ENCODE results near the gene UBB. TPM values are rescaled to one million over a fixed set of nuclear protein-coding genes. Genes with fewer than 3 reads are reported as not detected.

UBB gene
- total RNA-seq, 1 experiment from 2014 or later, result 1,654 TPM

GRCh38 chr17:16417896-16418684 is 37.2 kb downstream of the UBB start:
- no peaks in the 10 kb centered on the region for H3K9me3 ChIP-seq (ENCODE audit: control insufficient read depth, insufficient read depth, low read depth, low read length)
- H3K27ac ChIP-seq (ENCODE audit: low read length), result no peak overlapping the region
- peaks cover 15% of the 10 kb centered on the region for H3K4me1 ChIP-seq (ENCODE audit: control insufficient read depth, insufficient read depth, low read length)
- H3K27me3 ChIP-seq (ENCODE audit: control insufficient read depth, insufficient read depth, low read length), result no peaks in the 10 kb centered on the region
- no TSS peak for BruUV-seq (replicated peaks)
- DNase-seq (ENCODE audit: low read depth, low spot score) (no peak), ATAC-seq (no peak)
- TF ChIP-seq CTCF (IDR thresholded peaks at IDR 0.05), result no peak
- TF ChIP-seq, protein P1, sequence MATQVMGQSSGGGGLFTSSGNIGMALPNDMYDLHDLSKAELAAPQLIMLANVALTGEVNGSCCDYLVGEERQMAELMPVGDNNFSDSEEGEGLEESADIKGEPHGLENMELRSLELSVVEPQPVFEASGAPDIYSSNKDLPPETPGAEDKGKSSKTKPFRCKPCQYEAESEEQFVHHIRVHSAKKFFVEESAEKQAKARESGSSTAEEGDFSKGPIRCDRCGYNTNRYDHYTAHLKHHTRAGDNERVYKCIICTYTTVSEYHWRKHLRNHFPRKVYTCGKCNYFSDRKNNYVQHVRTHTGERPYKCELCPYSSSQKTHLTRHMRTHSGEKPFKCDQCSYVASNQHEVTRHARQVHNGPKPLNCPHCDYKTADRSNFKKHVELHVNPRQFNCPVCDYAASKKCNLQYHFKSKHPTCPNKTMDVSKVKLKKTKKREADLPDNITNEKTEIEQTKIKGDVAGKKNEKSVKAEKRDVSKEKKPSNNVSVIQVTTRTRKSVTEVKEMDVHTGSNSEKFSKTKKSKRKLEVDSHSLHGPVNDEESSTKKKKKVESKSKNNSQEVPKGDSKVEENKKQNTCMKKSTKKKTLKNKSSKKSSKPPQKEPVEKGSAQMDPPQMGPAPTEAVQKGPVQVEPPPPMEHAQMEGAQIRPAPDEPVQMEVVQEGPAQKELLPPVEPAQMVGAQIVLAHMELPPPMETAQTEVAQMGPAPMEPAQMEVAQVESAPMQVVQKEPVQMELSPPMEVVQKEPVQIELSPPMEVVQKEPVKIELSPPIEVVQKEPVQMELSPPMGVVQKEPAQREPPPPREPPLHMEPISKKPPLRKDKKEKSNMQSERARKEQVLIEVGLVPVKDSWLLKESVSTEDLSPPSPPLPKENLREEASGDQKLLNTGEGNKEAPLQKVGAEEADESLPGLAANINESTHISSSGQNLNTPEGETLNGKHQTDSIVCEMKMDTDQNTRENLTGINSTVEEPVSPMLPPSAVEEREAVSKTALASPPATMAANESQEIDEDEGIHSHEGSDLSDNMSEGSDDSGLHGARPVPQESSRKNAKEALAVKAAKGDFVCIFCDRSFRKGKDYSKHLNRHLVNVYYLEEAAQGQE (IDR thresholded peaks at IDR 0.05; ENCODE audit: insufficient read depth in 1 of 2, low read depth in 2 of 2, low read length in 1 of 2), result no peak
- no peak for TF ChIP-seq TCF7L2 (IDR thresholded peaks at IDR 0.05; ENCODE audit: low read depth, low read length)
- TF ChIP-seq POLR2AphosphoS5 (IDR thresholded peaks at IDR 0.05; ENCODE audit: low read depth, low read length), result no peak
- TF ChIP-seq SIN3A (IDR thresholded peaks at IDR 0.05; ENCODE audit: borderline replicate concordance, insufficient read depth, low read depth, low read length), result no peak
- ChIA-PET POLR2A (no interaction called here), CTCF (no interaction called here)
- intact Hi-C loops (cut with micrococcal nuclease; ENCODE audit: unreplicated experiment), result no loop called here
- in situ Hi-C loops (cut with HindIII; ENCODE audit: low pct_unique_long_range_greater_than_20kb, low sequenced_read_pairs), result no loop called here
- no peaks in the 10 kb centered on the region for H3K36me3 ChIP-seq (ENCODE audit: control insufficient read depth, insufficient read depth, low read length)
- no peak overlapping the region for H3K4me3 ChIP-seq (ENCODE audit: low read depth in 2 of 2, low read length in 2 of 2)

DNA sequence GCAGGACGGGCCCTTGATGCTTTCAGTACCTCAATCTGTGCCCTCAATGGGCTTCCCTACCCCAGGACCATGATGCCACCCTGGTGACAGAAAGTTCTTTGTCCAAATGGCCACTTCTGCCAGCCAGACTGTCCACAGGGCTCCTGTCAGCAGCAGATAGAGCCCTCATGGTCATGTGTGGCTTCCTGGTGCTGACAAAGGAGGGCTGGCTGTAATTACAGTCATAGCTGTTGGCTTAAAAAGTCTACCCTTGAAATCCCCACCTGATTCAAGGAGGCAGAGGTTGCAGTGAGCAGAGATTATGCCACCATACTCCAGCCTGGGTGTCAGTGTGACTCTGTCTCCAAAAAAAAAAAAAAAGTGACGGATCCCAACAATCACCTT is 37.8 kb downstream of the UBB start:
- BruUV-seq (replicated peaks), result no TSS peak
- in situ Hi-C loops (cut with HindIII; ENCODE audit: low pct_unique_long_range_greater_than_20kb, low sequenced_read_pairs), result no loop called here
- no peaks in the 10 kb centered on the region for H3K9me3 ChIP-seq (ENCODE audit: control insufficient read depth, insufficient read depth, low read depth, low read length)
- DNase-seq (ENCODE audit: low read depth, low spot score), result no peak
- no peak overlapping the region for H3K27ac ChIP-seq (ENCODE audit: low read length)
- ATAC-seq, result no peak
- ChIA-PET CTCF (interaction anchor here (0.7 kb wide), 1 partner anchor 44 kb away, joined by 3 read pairs; no protein-coding TSS in a partner anchor), POLR2A (no interaction called here)
- no peaks in the 10 kb centered on the region for H3K36me3 ChIP-seq (ENCODE audit: control insufficient read depth, insufficient read depth, low read length)
- peaks cover 15% of the 10 kb centered on the region for H3K4me1 ChIP-seq (ENCODE audit: control insufficient read depth, insufficient read depth, low read length)
- H3K27me3 ChIP-seq (ENCODE audit: control insufficient read depth, insufficient read depth, low read length), result no peaks in the 10 kb centered on the region
- intact Hi-C loops (cut with micrococcal nuclease; ENCODE audit: unreplicated experiment), result no loop called here
- TF ChIP-seq, protein P1 (IDR thresholded peaks at IDR 0.05; ENCODE audit: insufficient read depth in 1 of 2, low read depth in 2 of 2, low read length in 1 of 2), result no peak
- TF ChIP-seq TCF7L2 (IDR thresholded peaks at IDR 0.05; ENCODE audit: low read depth, low read length), result no peak
- TF ChIP-seq CTCF (IDR thresholded peaks at IDR 0.05), result no peak
- TF ChIP-seq SIN3A (IDR thresholded peaks at IDR 0.05; ENCODE audit: borderline replicate concordance, insufficient read depth, low read depth, low read length), result no peak
- TF ChIP-seq POLR2AphosphoS5 (IDR thresholded peaks at IDR 0.05; ENCODE audit: low read depth, low read length), result no peak
- H3K4me3 ChIP-seq (ENCODE audit: low read depth in 2 of 2, low read length in 2 of 2), result no peak overlapping the region

Measured in Panc1 (cell line).